ENCODE measurements around the gene SRRM3. TPM values are rescaled to one million over a fixed set of nuclear protein-coding genes. Genes with fewer than 3 reads are reported as not detected.
"Not testable (repeated sequence)": the region's sequence is repeated elsewhere in the genome, so short reads cannot be mapped to it uniquely, and the experiment has no call there.

Gene SRRM3
- total RNA-seq, 1 donor from 2014 or later = 3.4 TPM

DNA sequence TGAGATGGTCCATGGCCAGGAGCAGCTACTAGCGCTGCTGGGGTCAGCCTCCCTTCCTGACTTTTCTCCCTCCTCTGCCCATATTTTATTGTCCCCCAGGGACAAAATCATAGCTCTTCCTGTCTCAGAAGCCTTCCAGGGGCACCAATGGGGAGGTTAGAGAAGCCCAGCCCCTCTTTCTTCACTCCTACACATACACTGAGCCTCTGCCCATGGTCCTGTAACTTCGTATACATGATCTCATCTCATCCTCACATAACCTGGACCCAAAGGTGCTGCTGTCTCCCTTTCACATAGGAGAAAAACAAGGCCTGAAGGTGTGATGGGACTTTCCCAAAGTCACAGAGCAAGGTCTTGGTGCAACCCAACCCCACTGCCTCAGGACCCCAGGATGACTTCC, 2.5 kb downstream of the SRRM3 start:
- intact Hi-C loops (cut with DNase I) = no loop called here

GRCh38 chr7:76206633-76207032, 4.9 kb downstream of the SRRM3 start:
- H3K36me3 ChIP-seq = no peaks in the 10 kb centered on the region
- intact Hi-C loops (cut with DNase I) = no loop called here
- no peak overlapping the region for H3K4me3 ChIP-seq
- no peak for TF ChIP-seq CTCF (IDR thresholded peaks at IDR 0.05)
- no peaks in the 10 kb centered on the region for H3K9me3 ChIP-seq
- H3K27ac ChIP-seq = no peak overlapping the region
- no peaks in the 10 kb centered on the region for H3K27me3 ChIP-seq
- no peak for DNase-seq (ENCODE audit: low spot score in 2 of 2)
- no peaks in the 10 kb centered on the region for H3K4me1 ChIP-seq

More for the DNA sequence above, 2.5 kb downstream of the SRRM3 start:
- no peaks in the 10 kb centered on the region for H3K4me1 ChIP-seq
- no peaks in the 10 kb centered on the region for H3K36me3 ChIP-seq
- no peak overlapping the region for H3K4me3 ChIP-seq
- no peaks in the 10 kb centered on the region for H3K9me3 ChIP-seq
- TF ChIP-seq CTCF (IDR thresholded peaks at IDR 0.05) = no peak
- no peak overlapping the region for H3K27ac ChIP-seq
- DNase-seq (ENCODE audit: low spot score in 2 of 2) = no peak
- no peaks in the 10 kb centered on the region for H3K27me3 ChIP-seq

DNA sequence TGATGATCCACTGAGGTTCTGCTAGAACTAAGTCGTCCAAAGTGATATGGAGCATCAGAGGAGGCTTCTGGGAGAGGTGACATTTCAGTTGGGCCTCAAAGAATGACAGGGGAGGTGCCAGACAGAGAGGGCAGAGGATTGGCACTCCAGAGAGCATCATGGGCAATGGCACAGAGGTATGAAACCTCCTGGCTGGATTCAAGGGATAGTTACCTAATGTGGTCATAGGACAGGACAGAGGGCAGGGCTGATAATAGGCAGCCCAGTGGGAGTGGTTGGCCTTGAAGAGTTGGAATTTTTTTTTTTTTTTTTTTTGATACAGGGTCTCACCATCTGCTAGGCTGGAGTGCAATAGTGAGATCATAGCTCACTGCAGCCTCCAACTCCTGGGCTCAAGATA, 7.6 kb downstream of the SRRM3 start:
- no peak for DNase-seq (ENCODE audit: low spot score in 2 of 2)
- Histone ChIP-seq H3K36me3 (no peaks in the 10 kb centered on the region), H3K4me1 (no peaks in the 10 kb centered on the region), H3K27ac (no peak overlapping the region), H3K27me3 (no peaks in the 10 kb centered on the region), H3K4me3 (no peak overlapping the region), H3K9me3 (no peaks in the 10 kb centered on the region)
- intact Hi-C loops (cut with DNase I) = no loop called here
- no peak for TF ChIP-seq CTCF (IDR thresholded peaks at IDR 0.05)

- no peak for DNase-seq (ENCODE audit: low spot score in 2 of 2)
- H3K27me3 ChIP-seq = no peaks in the 10 kb centered on the region
- no peaks in the 10 kb centered on the region for H3K36me3 ChIP-seq
- no peaks in the 10 kb centered on the region for H3K4me1 ChIP-seq
- no peak overlapping the region for H3K27ac ChIP-seq
- intact Hi-C loops (cut with DNase I) = no loop called here
- no peaks in the 10 kb centered on the region for H3K9me3 ChIP-seq
- no peak for TF ChIP-seq CTCF (IDR thresholded peaks at IDR 0.05)
- H3K4me3 ChIP-seq = no peak overlapping the region
Measured at GRCh38 chr7:76211216-76211615, 9.5 kb downstream of the SRRM3 start.

DNA sequence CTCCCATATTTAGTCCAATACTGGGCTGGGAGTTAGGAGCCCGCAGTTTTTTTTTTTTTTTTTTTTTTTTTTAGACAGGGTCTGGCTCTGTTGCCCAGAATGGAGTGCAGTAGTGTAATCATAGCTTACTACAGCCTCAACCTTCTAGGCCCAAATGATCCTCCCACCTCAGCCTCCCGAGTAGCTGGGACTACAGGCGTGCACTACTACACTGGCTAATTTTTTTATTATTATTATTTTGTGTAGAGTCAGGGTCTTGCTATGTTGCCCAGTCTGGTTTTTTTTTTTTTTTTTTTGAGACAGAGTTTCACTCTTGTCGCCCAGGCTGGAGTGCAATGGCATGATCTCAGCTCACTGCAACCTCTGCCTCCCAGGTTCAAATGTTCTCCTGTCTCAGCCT, 13.7 kb downstream of the SRRM3 start:
- H3K27me3 ChIP-seq; H3K27ac ChIP-seq; intact Hi-C loops (cut with DNase I); H3K4me3 ChIP-seq; H3K9me3 ChIP-seq; H3K4me1 ChIP-seq; DNase-seq (ENCODE audit: low spot score in 2 of 2); H3K36me3 ChIP-seq: not testable (repeated sequence)

- intact Hi-C loops (cut with DNase I) = no loop called here
- Histone ChIP-seq H3K27ac (no peak overlapping the region), H3K4me3 (no peak overlapping the region), H3K4me1 (no peaks in the 10 kb centered on the region), H3K27me3 (no peaks in the 10 kb centered on the region), H3K36me3 (no peaks in the 10 kb centered on the region), H3K9me3 (no peaks in the 10 kb centered on the region)
- no peak for DNase-seq (ENCODE audit: low spot score in 2 of 2)
- TF ChIP-seq CTCF (IDR thresholded peaks at IDR 0.05) = no peak
Measured at GRCh38 chr7:76216381-76217082, 14.8 kb downstream of the SRRM3 start.
